Pancreas (tissue), 10 donors: ENCODE data around the gene KSR2. TPM values are rescaled to one million over a fixed set of nuclear protein-coding genes. Genes with fewer than 3 reads are reported as not detected.

Source experiments
- ATAC-seq, 4 donors: fragments of 200-7000 bp; cut with Tn5 transposase; one replicate each; pipeline versions ENCODE4 v1.8.0 to v1.9.1; 2020; ENCODE audit warnings: mild to moderate bottlenecking in 4 of 4, moderate library complexity in 4 of 4
- DNase-seq, 6 donors: peaks; one replicate each; pipeline ENCODE4 v3.0.0-alpha.2; 2020
- FAIRE-seq: peaks from 2 replicates; lab custom pipeline; 2012; peaks lifted over from hg19 to GRCh38; lab: Jason Lieb, UNC
- H3K27ac ChIP-seq, 4 donors: fragments of 200-600 bp; sonication (generic); 1 replicate in 3 of 4; 2 replicates in 1 of 4; pipeline versions ENCODE4 v1.5.0 to v1.8.0; 2020
- H3K27me3 ChIP-seq, 4 donors: fragments of 200-600 bp; one replicate each; pipeline ENCODE4 v1.8.0; 2021
- H3K36me3 ChIP-seq, 3 donors: fragments of 200-600 bp; sonication (generic) in 1 of 3; one replicate each; pipeline versions ENCODE4 v1.5.0 to v1.8.0; 2020 to 2021
- H3K4me1 ChIP-seq, 3 donors: fragments of 200-600 bp; one replicate each; pipeline ENCODE4 v1.8.0; 2021
- H3K4me3 ChIP-seq, 4 donors: fragments of 200-600 bp; sonication (generic) in 2 of 4; one replicate each; pipeline versions ENCODE4 v1.5.0 to v1.8.0; 2020 to 2021
- H3K9me3 ChIP-seq, 4 donors: fragments of 200-600 bp; one replicate each; pipeline ENCODE4 v1.8.0; 2021
- CTCF ChIP-seq, 4 donors: fragments of 200-600 bp; sonication (generic) in 3 of 4; IDR thresholded peaks; one replicate each; pipeline versions ENCODE4 v1.5.0 to v1.8.0; 2021; ENCODE audit warnings: antibody characterized with exemption in 4 of 4
- WGBS, 2 donors: extraction: QIAGEN DNeasy Blood & Tissue Kit; methylation state at CpG; one replicate each; pipeline ENCODE4 v1.1.7; 2013; 5-methylcytosine and 5-hydroxymethylcytosine counted together
- intact Hi-C, 3 donors: fragments of 100-400 bp; cut with DNase I; formaldehyde crosslinking; loops; one replicate each; pipeline versions ENCODE4 v1.11.1 to v1.14.2; 2022
- polyA plus RNA-seq, 2 donors: library from polyadenylated mRNA; stranded (reverse); fragments of 200-250 nt; gene quantifications; one replicate each; pipeline ENCODE4 v1.2.3, GENCODE V29; 2013
- total RNA-seq, 6 donors: library from RNA; stranded (reverse); fragmentation: NEBNext Ultra II Directional in 4 of 6; extraction: Animal tissue kit (Norgen Biotek cat#: 25700) in 4 of 6; gene quantifications; one replicate each; pipeline versions ENCODE4 v1.2.1 to v1.2.4, GENCODE V29; 2021 to 2023
- donor health status: healthy with polysubstance abuse.
- donor health status: DM: no; HTN: no; CAD: no; lungs with moderate emphysema.
- donor health status: DM: no; HTN: no; CAD: no.
- donor health status: control.
- donor health status: control.
- donor health status: Bipolar disorder and iron deficiency.
- donor health status: DM: yes; HTN: yes; CAD: no.
- donor health status: DM: no; HTN: no; CAD: no.
- donor health status: DM: no; HTN: no; CAD: no.
- donor health status: DM: yes; HTN: yes; CAD: no.

KSR2 gene
- total and polyA plus RNA-seq, 8 donors = 0.68 to 1.8 (median 1.3) TPM

GRCh38 chr12:117835156-117835555, 133.6 kb downstream of the KSR2 start:
- Histone ChIP-seq H3K4me1 (no peaks in the 10 kb centered on the region), H3K36me3 (no peaks in the 10 kb centered on the region), H3K9me3 (no peaks in the 10 kb centered on the region), H3K27ac (no peak overlapping the region), H3K27me3 (no peaks in the 10 kb centered on the region), H3K4me3 (no peak overlapping the region)
- WGBS, 2 donors = 91 to 94% methylated on average over 7 of the region's 7 CpGs
- intact Hi-C loops = loop anchor here in 2 of 3 donors (5.0 to 10.0 kb wide), 3 partner anchors 250 to 473 kb away; partner anchors contain the start of gene NOS1 (in 2 of the 2)
- DNase-seq (no peak), FAIRE-seq (no peak), ATAC-seq (no peak)
- no peak for TF ChIP-seq CTCF (IDR thresholded peaks at IDR 0.05)

GRCh38 chr12:117832459-117833457, 136.0 kb downstream of the KSR2 start:
- FAIRE-seq (no peak), ATAC-seq (no peak), DNase-seq (no peak)
- H3K4me1 ChIP-seq = no peaks in the 10 kb centered on the region
- intact Hi-C loops = loop anchor here in 2 of 3 donors (10.0 kb wide), 2 partner anchors 248 to 468 kb away; partner anchors contain the start of gene NOS1 (in 1 of the 2)
- no peak overlapping the region for H3K4me3 ChIP-seq
- H3K36me3 ChIP-seq = no peaks in the 10 kb centered on the region
- no peaks in the 10 kb centered on the region for H3K27me3 ChIP-seq
- 85% methylated on average over 13 of the region's 13 CpGs for WGBS, 2 donors
- H3K9me3 ChIP-seq = no peaks in the 10 kb centered on the region
- no peak for TF ChIP-seq CTCF (IDR thresholded peaks at IDR 0.05)
- H3K27ac ChIP-seq = no peak overlapping the region

GRCh38 chr12:117830471-117830870, 138.3 kb downstream of the KSR2 start:
- no peak for TF ChIP-seq CTCF (IDR thresholded peaks at IDR 0.05)
- Histone ChIP-seq H3K4me3 (no peak overlapping the region), H3K27me3 (no peaks in the 10 kb centered on the region), H3K36me3 (no peaks in the 10 kb centered on the region), H3K9me3 (no peaks in the 10 kb centered on the region), H3K4me1 (no peaks in the 10 kb centered on the region), H3K27ac (no peak overlapping the region)
- DNase-seq (no peak), FAIRE-seq (no peak), ATAC-seq (no peak)
- WGBS, 2 donors = 76 to 80% methylated on average over 5 of the region's 5 CpGs
- intact Hi-C loops = loop anchor here in 2 of 3 donors (10.0 kb wide), 2 partner anchors 246 to 466 kb away; partner anchors contain the start of gene NOS1 (in 1 of the 2)

GRCh38 chr12:117829108-117829507, 139.7 kb downstream of the KSR2 start:
- no peak for DNase-seq
- ATAC-seq = no peak
- H3K9me3 ChIP-seq = no peaks in the 10 kb centered on the region
- no peaks in the 10 kb centered on the region for H3K27me3 ChIP-seq
- H3K4me1 ChIP-seq = no peaks in the 10 kb centered on the region
- no peaks in the 10 kb centered on the region for H3K36me3 ChIP-seq
- H3K4me3 ChIP-seq = no peak overlapping the region
- WGBS, 2 donors = 93 to 96% methylated on average over 2 of the region's 2 CpGs
- TF ChIP-seq CTCF (IDR thresholded peaks at IDR 0.05) = no peak
- no peak for FAIRE-seq
- intact Hi-C loops = no loop called here
- no peak overlapping the region for H3K27ac ChIP-seq
